Stimulated activated CD4-positive, alpha-beta T cell treated with anti-CD3 and anti-CD28 coated beads, Interleukin-1b, Interleukin-23, amount 100 ng/mL, for 1 hour (primary cell): Measurements from ENCODE around the gene DCPS.
"Not testable (repeated sequence)": the region's sequence is repeated elsewhere in the genome, so short reads cannot be mapped to it uniquely, and the experiment has no call there.

Experiments used
- DNase-seq, 2 donors: peaks; one replicate each; pipeline ENCODE4 v3.0.0-alpha.2; 2020; ENCODE audit warnings: low read depth in 2 of 2

Gene DCPS

DNA sequence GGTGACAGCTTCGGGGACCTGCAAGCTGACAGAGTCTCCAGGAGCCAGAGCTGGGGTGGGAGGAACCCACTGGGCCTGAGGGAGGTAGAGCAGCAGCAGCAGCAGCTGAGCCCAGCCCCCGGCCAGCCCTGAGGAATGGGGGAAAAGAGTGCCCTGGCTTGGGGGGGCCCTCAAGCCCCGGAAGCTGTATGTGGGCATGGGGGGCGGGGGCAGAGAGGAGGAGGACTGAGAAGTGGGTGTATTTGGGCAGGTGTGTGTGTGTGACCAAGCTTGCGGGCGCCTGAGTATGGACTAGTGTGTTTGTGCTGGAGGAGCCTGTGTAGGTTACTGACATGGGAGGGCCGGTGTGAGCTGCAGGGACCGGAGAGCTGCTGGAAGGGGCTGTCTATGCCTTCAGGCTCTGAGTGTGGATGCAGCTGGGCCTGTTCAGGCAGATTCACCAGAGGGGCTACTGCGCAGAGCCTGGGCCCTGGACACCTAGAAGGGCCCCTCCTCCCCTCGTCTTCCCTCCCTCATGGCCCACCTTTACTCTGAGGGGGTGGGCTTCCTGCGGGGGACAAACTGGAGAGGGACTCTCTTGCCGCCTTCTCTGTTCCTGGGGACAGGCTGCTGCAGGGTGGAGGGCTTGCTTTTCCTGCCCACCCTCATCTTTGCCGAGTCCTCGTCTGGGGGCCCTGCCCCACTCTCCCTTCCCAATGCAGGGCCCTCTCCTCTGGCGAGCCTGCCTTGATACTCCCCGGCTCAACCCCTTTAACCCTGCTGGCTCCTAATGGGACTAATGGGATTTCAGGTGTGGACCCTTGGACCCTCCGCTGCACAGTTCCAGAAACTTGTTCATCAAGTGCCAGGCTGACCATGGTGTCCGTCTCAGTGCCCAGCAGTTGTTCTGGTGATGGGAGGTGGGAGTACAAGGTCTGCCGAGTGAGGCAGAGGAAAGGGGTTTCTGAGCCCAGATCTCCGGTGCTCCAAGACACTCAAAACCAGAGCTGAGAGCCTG is 79.8 kb downstream of the DCPS start:
- no peak for DNase-seq

DNA sequence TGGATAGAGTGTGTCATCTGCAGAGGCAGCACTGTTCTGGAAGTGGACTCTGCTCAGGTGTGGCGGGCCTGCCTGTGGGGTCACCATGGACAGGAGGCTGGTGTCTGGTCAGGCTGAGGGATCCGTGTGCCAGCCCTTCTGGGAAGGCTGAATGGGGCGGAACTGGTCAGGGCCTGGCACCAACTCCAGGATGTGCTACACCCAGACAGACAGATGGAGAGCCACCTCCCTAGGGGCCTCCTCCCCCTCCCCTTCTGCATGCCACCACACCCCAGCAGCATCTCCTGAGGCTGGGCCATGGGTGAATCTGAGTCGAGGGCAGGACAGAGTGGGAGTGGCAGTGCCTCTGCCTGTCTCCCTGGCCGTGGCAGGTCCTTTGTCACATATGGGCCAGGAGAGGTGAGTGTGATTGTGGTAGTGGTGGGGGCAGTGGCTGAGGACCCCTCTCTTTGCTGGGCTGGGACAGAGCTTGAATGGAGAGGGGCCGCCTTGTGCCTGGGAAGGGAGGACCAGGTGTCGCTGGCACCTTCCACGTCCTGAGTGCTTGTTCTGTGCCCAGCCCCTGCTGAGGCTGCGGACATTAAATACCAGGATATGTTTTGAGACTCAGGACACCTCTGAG is 80.7 kb downstream of the DCPS start:
- DNase-seq: no peak

DNA sequence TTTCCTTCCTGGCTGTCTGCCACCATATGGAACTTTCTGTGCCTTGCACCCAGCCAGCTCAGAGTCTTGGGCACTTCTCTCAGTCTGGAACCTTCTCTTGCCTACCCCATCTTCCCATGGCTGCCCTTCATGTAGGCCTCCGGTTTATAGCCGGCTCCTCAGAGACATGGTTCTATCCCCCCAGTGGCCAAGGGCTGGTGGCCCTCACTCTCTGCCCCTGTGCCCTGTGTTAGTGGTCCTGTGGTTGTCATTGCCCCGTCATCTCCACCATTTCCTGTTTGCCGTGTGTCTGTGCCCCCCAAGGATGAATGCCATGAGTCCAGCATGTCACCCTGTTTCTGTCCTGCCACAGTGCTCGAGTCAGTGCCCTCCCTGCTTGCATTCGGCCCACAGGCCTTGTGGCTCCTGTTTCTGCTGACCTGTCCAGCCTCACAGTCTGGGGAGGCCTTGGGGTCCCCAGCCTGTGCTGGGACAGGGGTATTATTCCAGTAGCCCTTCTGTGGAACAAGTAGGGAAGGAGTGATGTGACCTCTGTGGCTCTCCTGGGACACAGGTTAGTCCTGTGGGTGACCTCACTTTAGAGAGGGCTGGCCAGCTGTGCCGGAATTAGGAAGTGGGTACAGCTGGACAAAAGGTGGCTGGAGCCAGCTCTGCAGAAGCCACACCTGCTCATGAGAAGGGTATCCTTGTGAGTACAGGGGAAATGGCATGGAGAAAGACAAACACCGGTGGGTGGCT is 82.3 kb downstream of the DCPS start:
- DNase-seq: no peak

DNA sequence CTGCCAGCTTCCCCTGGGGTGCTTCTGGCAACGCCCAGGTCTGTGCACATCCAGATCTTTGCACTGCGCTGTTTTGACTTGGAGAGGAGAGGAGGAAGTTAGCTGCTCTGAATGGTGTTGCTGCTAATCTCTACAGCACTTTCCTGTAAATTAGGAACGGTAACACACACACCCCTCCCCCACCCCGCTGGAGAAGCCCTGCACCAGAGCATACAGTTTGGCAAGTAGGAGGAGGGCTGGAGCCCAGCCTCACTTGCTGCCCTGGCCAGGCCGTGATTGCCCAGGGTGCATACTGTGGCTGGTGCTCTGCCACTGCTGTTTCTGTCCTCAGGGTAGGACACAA is 82.8 kb downstream of the DCPS start:
- DNase-seq: not testable (repeated sequence)

DNA sequence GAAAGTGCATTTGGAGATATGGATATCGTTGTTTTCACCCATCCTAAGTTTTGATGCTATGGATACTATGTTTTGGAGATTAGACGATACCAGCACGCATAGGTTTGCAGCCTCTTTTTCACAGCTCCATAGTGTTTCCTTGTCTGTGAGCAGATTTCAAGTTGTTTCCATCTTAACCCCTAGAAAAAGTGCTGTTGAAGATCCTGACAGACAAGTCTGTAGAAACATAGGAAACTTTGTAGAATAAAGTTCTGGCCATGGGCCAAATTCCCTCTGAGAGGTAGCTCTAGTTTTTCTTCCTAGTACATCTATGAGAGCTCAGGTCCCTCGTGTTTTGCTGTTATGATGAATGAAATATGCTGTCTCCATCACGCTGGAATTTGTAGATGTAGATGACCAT is 84.0 kb downstream of the DCPS start:
- DNase-seq: no peak

DNA sequence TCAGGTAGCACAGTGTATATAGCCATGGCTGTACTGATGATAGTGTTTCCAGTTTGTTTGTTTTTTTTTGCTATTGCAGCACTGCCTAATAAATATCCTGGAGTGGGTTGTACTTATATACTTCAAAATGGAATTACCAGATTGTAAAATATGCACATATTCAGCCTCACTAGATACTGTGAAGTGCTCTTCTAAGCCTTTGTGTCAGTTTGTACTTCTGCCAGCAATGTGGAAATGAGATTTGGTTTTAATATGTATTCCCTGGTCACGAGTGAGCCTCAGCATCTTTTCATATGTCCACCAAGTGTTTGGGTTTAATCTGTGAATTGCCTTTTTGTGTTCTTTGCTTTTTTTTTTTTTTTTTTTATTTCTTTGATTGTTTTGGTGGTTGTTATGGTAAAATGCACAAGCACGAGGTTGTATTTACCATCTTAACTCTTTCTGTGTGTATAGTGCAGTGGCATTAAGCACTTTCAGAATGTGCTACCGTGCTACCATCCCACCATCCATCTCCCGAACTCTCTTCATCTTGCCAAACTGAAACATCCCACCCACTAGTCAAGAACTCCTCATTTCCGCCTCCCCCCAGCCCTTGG is 86.5 kb downstream of the DCPS start:
- DNase-seq: no peak

DNA sequence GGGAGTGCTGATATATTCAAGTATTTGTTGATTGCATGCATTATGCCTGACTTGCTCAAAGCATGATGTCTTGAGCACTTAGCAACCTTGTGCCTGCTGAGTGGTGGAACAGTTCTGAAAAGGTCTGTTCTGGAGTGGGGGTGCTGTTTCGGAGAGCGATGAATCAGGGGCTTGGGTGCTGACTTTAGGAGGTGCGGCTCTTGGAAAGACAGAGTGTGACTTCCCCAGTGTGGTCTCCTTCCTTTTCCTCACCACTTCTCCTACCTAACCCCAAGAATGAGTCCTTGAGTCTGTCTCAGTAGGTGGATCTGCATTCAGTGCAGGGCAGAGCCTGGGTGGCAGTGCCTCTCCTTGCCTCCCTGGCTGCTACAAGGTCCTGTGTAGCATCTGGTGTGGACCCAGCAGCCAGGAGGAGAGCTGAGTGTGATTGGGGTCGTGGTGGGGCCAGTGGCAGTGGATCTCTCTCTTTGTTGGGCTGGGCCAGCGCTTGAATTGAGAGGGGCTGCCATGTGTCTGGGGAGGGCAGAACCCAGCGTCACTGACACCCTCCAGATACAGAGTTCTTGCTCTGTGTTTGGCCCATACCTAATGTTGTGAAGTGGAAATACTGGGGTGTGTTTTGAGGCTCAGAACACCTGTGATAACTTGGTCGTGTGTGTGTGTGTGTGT is 87.6 kb downstream of the DCPS start:
- no peak for DNase-seq

DNA sequence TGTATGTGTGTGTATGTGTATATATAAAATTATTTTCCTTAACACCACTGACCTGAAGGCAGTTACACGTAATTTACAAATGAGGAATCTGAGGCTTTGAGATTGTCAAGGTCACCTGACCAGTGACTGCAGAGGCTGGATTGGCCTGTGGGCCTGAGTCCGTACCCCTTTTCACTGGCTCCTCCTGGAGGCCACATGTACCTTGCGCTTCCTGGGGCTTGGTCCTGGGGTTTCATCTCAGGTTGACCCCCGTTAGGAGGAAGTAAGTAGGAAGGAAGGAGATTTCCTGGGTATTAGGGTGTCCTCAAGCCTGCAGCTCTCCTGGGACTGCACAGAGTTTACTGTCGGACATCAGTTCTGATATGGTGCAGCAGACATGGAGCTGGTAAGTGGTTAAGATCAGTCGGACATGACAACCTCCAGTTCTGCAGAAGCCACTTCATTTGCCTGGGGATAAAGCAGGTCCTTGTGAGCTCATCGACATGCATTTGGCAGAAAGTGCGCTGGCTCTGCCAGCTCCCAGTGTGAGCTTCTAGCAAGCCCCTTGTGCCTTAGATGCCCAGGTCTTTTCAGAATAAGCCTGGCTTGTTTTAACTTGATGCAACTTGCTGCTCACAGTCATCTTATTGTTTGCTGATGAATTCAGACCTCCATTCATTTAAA is 88.2 kb downstream of the DCPS start:
- DNase-seq: no peak

DNA sequence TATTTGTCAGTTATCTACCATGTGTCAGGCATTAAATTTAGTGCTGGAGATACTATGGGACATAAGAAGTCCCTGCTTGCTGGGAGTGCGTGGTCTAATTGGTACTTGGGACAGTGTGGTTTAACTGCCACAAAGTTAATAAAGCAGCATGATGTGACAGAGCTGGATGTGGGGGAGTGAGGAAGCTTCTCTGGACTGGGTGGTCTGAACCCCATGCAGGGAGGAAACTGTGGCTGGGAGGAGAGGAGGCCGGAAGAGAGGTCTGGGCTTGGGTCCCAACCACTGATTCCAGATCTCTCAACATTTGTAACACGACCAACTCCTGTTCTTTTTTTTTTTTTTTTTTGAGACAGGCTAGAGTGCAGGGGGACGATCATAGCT is 88.8 kb downstream of the DCPS start:
- no peak for DNase-seq

DNA sequence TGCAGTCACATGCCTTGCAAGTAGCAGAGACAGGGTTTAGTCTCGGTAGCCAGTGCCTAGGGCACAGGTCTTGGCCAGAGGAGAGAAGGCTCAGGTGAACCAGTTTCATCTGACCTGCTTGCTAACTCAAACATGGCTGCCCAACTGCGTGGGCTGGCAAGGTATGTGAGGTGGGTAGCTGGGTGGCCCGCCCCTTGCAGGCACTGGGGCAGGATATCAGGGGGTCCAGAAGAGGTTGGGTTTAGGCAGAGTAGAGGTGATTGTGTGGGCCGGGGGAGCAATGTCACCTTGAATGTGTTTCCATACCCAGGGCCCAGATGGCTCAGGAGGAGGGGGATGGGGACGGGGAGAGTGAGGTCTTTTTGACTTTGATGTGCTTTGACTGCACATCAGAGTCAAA is 89.3 kb downstream of the DCPS start:
- no peak for DNase-seq

DNA sequence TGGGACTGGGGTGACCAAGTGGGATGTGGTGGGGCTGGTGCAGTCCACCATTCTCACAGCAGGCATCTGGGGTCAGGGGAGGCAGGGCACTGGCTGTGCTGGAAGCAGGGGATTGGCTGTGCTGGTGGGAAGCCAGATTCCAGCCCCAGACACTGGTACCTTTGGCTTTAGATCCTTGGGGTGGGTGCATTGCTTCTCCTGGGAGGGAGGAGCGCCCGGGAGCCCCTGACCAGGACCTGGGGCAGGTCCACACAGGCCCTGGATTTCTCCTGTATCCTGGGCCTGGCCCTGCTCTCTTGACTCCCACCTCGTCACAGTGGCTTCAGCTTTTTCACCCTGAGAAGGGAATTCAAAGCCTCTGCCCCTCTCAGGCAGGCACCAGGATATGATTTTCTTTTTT is 90.2 kb downstream of the DCPS start:
- no peak for DNase-seq

DNA sequence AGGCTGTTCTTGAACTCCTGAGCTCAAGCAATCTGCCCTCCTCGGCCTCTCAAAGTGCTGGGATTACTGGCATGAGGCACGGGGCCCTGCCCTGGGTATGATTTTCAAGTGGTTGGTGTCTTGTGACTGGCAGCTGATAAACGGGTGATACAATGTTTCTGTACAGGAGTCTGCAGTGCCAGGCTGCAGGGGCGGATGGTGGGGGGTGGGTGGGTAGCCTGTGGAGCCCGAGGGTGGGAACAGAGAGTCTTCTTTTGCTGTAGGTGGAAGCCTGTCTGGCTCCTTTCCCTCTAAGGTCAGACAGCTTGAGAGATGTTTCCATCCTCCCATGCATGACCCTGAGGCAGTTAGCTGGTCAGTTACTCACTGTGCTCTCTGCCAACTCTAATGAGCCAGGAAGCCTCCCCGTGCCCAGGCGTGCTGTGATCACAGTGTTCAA is 90.8 kb downstream of the DCPS start:
- DNase-seq: not testable (repeated sequence)
